Nephron progenitor cell (in vitro differentiated cells): ENCODE data around the gene CEP131.

Experiments
- DNase-seq: peaks from one replicate; pipeline ENCODE4 v3.0.0; 2021
- H3K27ac Mint-ChIP-seq: 2 replicates; pipeline ENCODE4 v1.8.0; 2021; ENCODE audit warnings: mild to moderate bottlenecking, moderate library complexity, mixed read lengths
- H3K27me3 Mint-ChIP-seq: 2 replicates; pipeline ENCODE4 v1.8.0; 2021; ENCODE audit warnings: mild to moderate bottlenecking, low read depth, mixed read lengths; ENCODE audit not compliant: poor library complexity
- H3K36me3 Mint-ChIP-seq: 2 replicates; pipeline ENCODE4 v1.8.0; 2021; ENCODE audit warnings: low read depth, mixed read lengths
- H3K4me1 Mint-ChIP-seq: 2 replicates; pipeline ENCODE4 v1.8.0; 2021; ENCODE audit warnings: mixed read lengths
- H3K4me3 Mint-ChIP-seq: 2 replicates; pipeline ENCODE4 v1.8.0; 2021; ENCODE audit warnings: mild to moderate bottlenecking, moderate library complexity, mixed read lengths
- H3K9me3 Mint-ChIP-seq: 2 replicates; pipeline ENCODE4 v1.8.0; 2021; ENCODE audit warnings: mild to moderate bottlenecking, moderate library complexity, mixed read lengths
- CTCF ChIP-seq: fragments of 200-600 bp; sonication (generic); IDR thresholded peaks from 2 replicates; pipeline ENCODE4 v1.5.0; 2021; ENCODE audit warnings: antibody characterized with exemption

The CEP131 gene

DNA sequence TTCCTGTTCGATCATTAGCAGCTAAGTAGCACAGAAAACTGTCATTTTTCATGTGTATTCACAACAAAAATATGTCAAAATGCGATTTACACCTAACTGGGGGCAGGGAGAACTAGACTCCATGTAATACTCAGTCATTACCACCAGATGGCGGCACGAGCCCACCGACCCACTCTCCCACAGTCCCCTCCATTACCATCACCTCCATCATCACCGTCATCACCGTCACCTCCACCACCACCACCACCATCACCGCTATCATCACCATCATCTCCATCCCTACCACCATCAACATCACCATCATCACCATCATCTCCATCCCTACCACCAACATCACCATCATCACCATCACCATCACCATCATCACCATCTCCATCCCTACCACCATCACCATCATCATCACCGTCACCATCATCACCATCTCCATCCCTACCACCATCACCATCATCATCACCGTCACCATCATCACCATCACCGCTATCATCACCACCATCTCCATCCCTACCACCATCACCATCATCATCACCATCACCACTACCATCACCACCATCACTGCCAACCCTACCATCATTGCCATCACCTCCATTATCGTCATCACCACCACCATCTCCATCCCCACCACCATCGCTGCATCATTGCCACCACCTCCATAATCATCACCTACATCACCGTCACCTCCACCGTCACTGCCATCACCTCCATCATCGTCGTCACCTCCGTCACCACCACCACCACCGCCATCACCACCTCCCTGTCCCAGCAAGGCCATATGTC is 30.8 kb upstream of the CEP131 start:
- peak; percentile 67 for DNase-seq
- H3K4me1 Mint-ChIP-seq: peaks cover 74% of the 10 kb centered on the region
- no peak overlapping the region for H3K4me3 Mint-ChIP-seq
- peaks cover 6% of the 10 kb centered on the region for H3K27me3 Mint-ChIP-seq
- H3K9me3 Mint-ChIP-seq: no peaks in the 10 kb centered on the region
- peak; percentile 75 for TF ChIP-seq CTCF
- peak overlapping the region; percentile 63 for H3K27ac Mint-ChIP-seq
- H3K36me3 Mint-ChIP-seq: peaks cover under 1% of the 10 kb centered on the region

- no peak for TF ChIP-seq CTCF
- DNase-seq: no peak
- Mint-ChIP-seq H3K27ac (peak overlapping the region; percentile 63), H3K36me3 (peaks cover 4% of the 10 kb centered on the region), H3K4me1 (peaks cover 72% of the 10 kb centered on the region), H3K9me3 (no peaks in the 10 kb centered on the region), H3K4me3 (no peak overlapping the region), H3K27me3 (peaks cover 6% of the 10 kb centered on the region)
Observed at GRCh38 chr17:81252987-81253329, 30.2 kb upstream of the CEP131 start.

DNA sequence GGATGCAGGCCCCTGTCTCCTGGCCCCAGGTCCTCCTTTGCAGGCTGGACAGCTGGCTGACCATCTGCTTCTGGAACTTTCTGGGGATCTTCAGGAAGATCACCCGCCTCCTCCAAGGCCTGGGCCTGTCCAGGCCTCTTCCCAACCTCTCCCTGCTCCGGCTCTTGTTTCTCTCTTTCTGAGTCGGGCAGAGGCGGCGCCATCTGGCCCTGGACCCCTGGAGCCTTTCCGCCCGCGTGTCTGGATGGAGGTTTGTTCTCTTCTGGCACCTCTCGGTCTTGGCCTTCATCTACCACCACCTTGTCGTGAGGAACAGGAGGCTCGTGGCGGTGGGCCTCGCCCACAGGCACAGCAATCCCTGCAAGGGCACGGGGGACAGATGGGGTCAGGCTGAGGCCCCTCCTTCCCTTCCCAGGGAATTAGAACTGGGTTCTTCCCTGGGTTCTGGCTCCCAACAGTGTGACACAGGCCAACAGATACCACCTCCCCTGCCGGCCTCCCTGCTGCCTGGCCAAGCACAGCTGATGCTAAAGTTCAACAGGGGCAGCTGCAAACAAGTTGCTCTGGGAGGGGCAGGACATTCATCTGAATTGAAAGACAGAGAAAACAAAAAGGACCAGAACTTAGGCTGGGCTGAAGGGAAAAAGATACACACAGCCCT is 29.7 kb upstream of the CEP131 start:
- peak overlapping the region; percentile 51 for H3K27ac Mint-ChIP-seq
- TF ChIP-seq CTCF: no peak
- DNase-seq: no peak
- no peaks in the 10 kb centered on the region for H3K9me3 Mint-ChIP-seq
- peaks cover 67% of the 10 kb centered on the region for H3K4me1 Mint-ChIP-seq
- peaks cover 4% of the 10 kb centered on the region for H3K36me3 Mint-ChIP-seq
- no peak overlapping the region for H3K4me3 Mint-ChIP-seq
- H3K27me3 Mint-ChIP-seq: peaks cover 6% of the 10 kb centered on the region

- H3K27ac Mint-ChIP-seq: no peak overlapping the region
- H3K36me3 Mint-ChIP-seq: peaks cover 4% of the 10 kb centered on the region
- H3K27me3 Mint-ChIP-seq: peaks cover 8% of the 10 kb centered on the region
- no peak for TF ChIP-seq CTCF
- peaks cover 63% of the 10 kb centered on the region for H3K4me1 Mint-ChIP-seq
- H3K9me3 Mint-ChIP-seq: no peaks in the 10 kb centered on the region
- no peak for DNase-seq
- no peak overlapping the region for H3K4me3 Mint-ChIP-seq
Observed at GRCh38 chr17:81251709-81252301, 29.0 kb upstream of the CEP131 start.

GRCh38 chr17:81251094-81251708 is 28.4 kb upstream of the CEP131 start:
- Mint-ChIP-seq H3K9me3 (no peaks in the 10 kb centered on the region), H3K4me3 (no peak overlapping the region), H3K27me3 (peaks cover 8% of the 10 kb centered on the region), H3K27ac (no peak overlapping the region), H3K4me1 (peaks cover 60% of the 10 kb centered on the region), H3K36me3 (peaks cover 4% of the 10 kb centered on the region)
- no peak for DNase-seq
- TF ChIP-seq CTCF: no peak
